ENCODE measurements around the gene KDM2B.
"Not testable (repeated sequence)": the region's sequence is repeated elsewhere in the genome, so short reads cannot be mapped to it uniquely, and the experiment has no call there.

KDM2B gene

GRCh38 chr12:121583334-121583661 is 2.5 kb upstream of the KDM2B start:
- not testable (repeated sequence) for DNase-seq

- DNase-seq: no peak
Measured at GRCh38 chr12:121582583-121583333, 1.9 kb upstream of the KDM2B start.

- no peak for DNase-seq
Measured at GRCh38 chr12:121581686-121582429, 1.0 kb upstream of the KDM2B start.

GRCh38 chr12:121579981-121580868 is 598 bp downstream of the KDM2B start:
- peak; percentile 46 to 51 for DNase-seq

- no peak for DNase-seq
Measured at GRCh38 chr12:121579190-121579791, 1.5 kb downstream of the KDM2B start.

- no peak for DNase-seq
Measured at GRCh38 chr12:121578230-121579189, 2.3 kb downstream of the KDM2B start.

- no peak for DNase-seq
Measured at GRCh38 chr12:121577443-121578180, 3.2 kb downstream of the KDM2B start.

- no peak for DNase-seq
Measured at GRCh38 chr12:121576851-121577391, 3.9 kb downstream of the KDM2B start.

GRCh38 chr12:121575952-121576625 is 4.7 kb downstream of the KDM2B start:
- DNase-seq: no peak

- no peak for DNase-seq
Measured at GRCh38 chr12:121575051-121575450, 5.8 kb downstream of the KDM2B start.

GRCh38 chr12:121574025-121574424 is 6.8 kb downstream of the KDM2B start:
- no peak for DNase-seq

GRCh38 chr12:121571920-121572319 is 8.9 kb downstream of the KDM2B start:
- DNase-seq: no peak

- DNase-seq: no peak
Measured at GRCh38 chr12:121570467-121571283, 10.1 kb downstream of the KDM2B start.

- no peak for DNase-seq
Measured at GRCh38 chr12:121568971-121569751, 11.7 kb downstream of the KDM2B start.

- no peak for DNase-seq
Measured at GRCh38 chr12:121568518-121568917, 12.3 kb downstream of the KDM2B start.

- no peak for DNase-seq
Measured at GRCh38 chr12:121565076-121565475, 15.7 kb downstream of the KDM2B start.

GRCh38 chr12:121562488-121562887 is 18.3 kb downstream of the KDM2B start:
- no peak for DNase-seq

- no peak for DNase-seq
Measured at GRCh38 chr12:121561009-121561395, 19.8 kb downstream of the KDM2B start.
